Panc1 (cell line): Measurements from ENCODE around the gene SV2C. TPM values are rescaled to one million over a fixed set of nuclear protein-coding genes. Genes with fewer than 3 reads are reported as not detected.

ENCODE experiments used
- ATAC-seq: fragments of 200-7000 bp; cut with Tn5 transposase; 2 replicates; pipeline ENCODE4 v1.9.1; 2020; ENCODE audit warnings: mild to moderate bottlenecking, moderate library complexity
- BruUV-seq: library from RNA; stranded (reverse); fragments of 400-500 nt; replicated peaks from 2 replicates; lab custom pipeline; 2021; lab: Mats Ljungman, UMichigan
- CTCF ChIA-PET: fragments of 300-600 bp; sonication (Branson Sonifier 250); formaldehyde crosslinking; loops from one replicate; lab custom pipeline; 2022; ENCODE audit warnings: antibody characterized with exemption; lab: Charles Lee
- POLR2A ChIA-PET: fragments of 300-600 bp; sonication (Branson Sonifier 250); formaldehyde crosslinking; loops from one replicate; lab custom pipeline; 2022; ENCODE audit warnings: antibody characterized with exemption; lab: Charles Lee
- DNase-seq: peaks from one replicate; pipeline ENCODE4 v3.0.0-alpha.2; 2010; ENCODE audit warnings: low read depth, low spot score
- H3K27ac ChIP-seq: 2 replicates; pipeline ENCODE4 v1.5.1; 2011; ENCODE audit warnings: mild to moderate bottlenecking, low read length, inconsistent platforms
- H3K27me3 ChIP-seq: fragments of 200-500 bp; sonication (Bioruptor generic); 2 replicates; pipeline ENCODE4 v1.6.0; 2014; ENCODE audit warnings: low read length, inconsistent platforms; ENCODE audit not compliant: control insufficient read depth, insufficient read depth
- H3K36me3 ChIP-seq: fragments of 200-500 bp; sonication (Bioruptor generic); 2 replicates; pipeline ENCODE4 v1.5.1; 2014; ENCODE audit warnings: inconsistent platforms, mild to moderate bottlenecking, low read length, moderate library complexity; ENCODE audit not compliant: control insufficient read depth, insufficient read depth
- H3K4me1 ChIP-seq: 2 replicates; pipeline ENCODE4 v1.5.1; 2011; ENCODE audit warnings: inconsistent platforms, mild to moderate bottlenecking, low read length, moderate library complexity; ENCODE audit not compliant: control insufficient read depth, insufficient read depth
- H3K4me3 ChIP-seq, 2 experiments: 2 replicates each; pipeline ENCODE4 v1.5.1; 2011 to 2012; ENCODE audit warnings: low read depth in 2 of 2, low read length in 2 of 2, mild to moderate bottlenecking in 2 of 2, inconsistent platforms in 1 of 2, moderate library complexity in 1 of 2
- H3K9me3 ChIP-seq: fragments of 200-500 bp; sonication (Bioruptor generic); 2 replicates; pipeline ENCODE4 v1.5.1; 2014; ENCODE audit warnings: low read depth, mild to moderate bottlenecking, inconsistent platforms, low read length, moderate library complexity; ENCODE audit not compliant: control insufficient read depth, insufficient read depth
- CTCF ChIP-seq: fragments of 450-650 bp; IDR thresholded peaks from 2 replicates; pipeline ENCODE4 v1.5.1; 2017; ENCODE audit warnings: mild to moderate bottlenecking
- POLR2AphosphoS5 ChIP-seq: IDR thresholded peaks from 2 replicates; pipeline ENCODE4 v1.6.1; 2012; ENCODE audit warnings: mild to moderate bottlenecking, low read depth, low read length, moderate library complexity
- REST ChIP-seq, 2 experiments: IDR thresholded peaks; 2 replicates each; pipeline ENCODE4 v1.6.1; 2011 to 2012; ENCODE audit warnings: low read depth in 2 of 2, control low read depth in 1 of 2, low read length in 1 of 2, mild to moderate bottlenecking in 1 of 2, moderate library complexity in 1 of 2; ENCODE audit not compliant: insufficient read depth in 1 of 2
- SIN3A ChIP-seq: IDR thresholded peaks from 2 replicates; pipeline ENCODE4 v1.6.1; 2012; ENCODE audit warnings: low read depth, mild to moderate bottlenecking, low read length, moderate library complexity, borderline replicate concordance; ENCODE audit not compliant: insufficient read depth
- TCF7L2 ChIP-seq: IDR thresholded peaks from 2 replicates; pipeline ENCODE4 v1.6.1; 2011; ENCODE audit warnings: mild to moderate bottlenecking, low read depth, low read length, inconsistent platforms
- in situ Hi-C: cut with HindIII; loops from 2 replicates; pipeline ENCODE4 v1.10.0; 2016; ENCODE audit warnings: low sequenced_read_pairs, low pct_unique_long_range_greater_than_20kb
- intact Hi-C: fragments of 100-400 bp; cut with micrococcal nuclease; formaldehyde crosslinking; loops from one replicate; pipeline ENCODE4 v1.10.0; 2022; ENCODE audit not compliant: unreplicated experiment
- total RNA-seq: library from RNA; stranded (reverse); gene quantifications from one replicate; pipeline ENCODE4 v1.2.1, GENCODE V29; 2021; ENCODE audit not compliant: unreplicated experiment

The SV2C gene
- total RNA-seq, 1 experiment from 2014 or later: not detected

- CTCF ChIA-PET: interaction anchor here (0.5 kb wide), 1 partner anchor 12 kb away, joined by 4 read pairs; no protein-coding TSS in a partner anchor
- in situ Hi-C loops: no loop called here
- DNase-seq: peak; percentile 36
- H3K27ac ChIP-seq: no peak overlapping the region
- H3K4me3 ChIP-seq: no peak overlapping the region
- no peaks in the 10 kb centered on the region for H3K9me3 ChIP-seq
- no TSS peak for BruUV-seq
- H3K36me3 ChIP-seq: no peaks in the 10 kb centered on the region
- H3K4me1 ChIP-seq: peaks cover 7% of the 10 kb centered on the region
- ATAC-seq: peak; percentile 89
- intact Hi-C loops: loop anchor here (5.0 kb wide), 1 partner anchor 244 kb away; no protein-coding TSS in a partner anchor
- TF ChIP-seq CTCF (peak; percentile 64), SIN3A (no peak)
- POLR2A ChIA-PET: no interaction called here
- H3K27me3 ChIP-seq: peaks cover 2% of the 10 kb centered on the region
These were observed 254.8 kb downstream of the SV2C start for GRCh38 chr5:76337953-76338451.

- intact Hi-C loops (loop anchor here (5.0 kb wide), 1 partner anchor 242 kb away; no protein-coding TSS in a partner anchor), in situ Hi-C loops (no loop called here)
- Histone ChIP-seq H3K9me3 (no peaks in the 10 kb centered on the region), H3K27ac (no peak overlapping the region), H3K4me1 (peaks cover 7% of the 10 kb centered on the region), H3K27me3 (no peaks in the 10 kb centered on the region), H3K36me3 (no peaks in the 10 kb centered on the region), H3K4me3 (no peak overlapping the region)
- ATAC-seq (no peak), DNase-seq (no peak)
- no TSS peak for BruUV-seq
- TF ChIP-seq SIN3A: no peak
- no peak for TF ChIP-seq CTCF
- TF ChIP-seq POLR2AphosphoS5: no peak
- no peak for TF ChIP-seq TCF7L2
- TF ChIP-seq REST (IDR thresholded peaks at IDR 0.05; ENCODE audit: insufficient read depth in 1 of 2, low read depth in 2 of 2, low read length in 1 of 2): no peak
- ChIA-PET POLR2A (no interaction called here), CTCF (interaction anchor here (0.6 kb wide), 1 partner anchor 11 kb away, joined by 4 read pairs; no protein-coding TSS in a partner anchor)
These were observed 256.7 kb downstream of the SV2C start for GRCh38 chr5:76339919-76340318.
